CD4-positive, alpha-beta T cell treated with Interleukin-6 at 100 ng/mL for 8 hours (primary cell): ENCODE data around the gene CDC73.
"Not testable (repeated sequence)": the region's sequence is repeated elsewhere in the genome, so short reads cannot be mapped to it uniquely, and the experiment has no call there.

Experiments
- DNase-seq: peaks from one replicate; pipeline ENCODE4 v3.0.0-alpha.2; 2020; ENCODE audit warnings: mixed read lengths, low spot score

The CDC73 gene

GRCh38 chr1:193114485-193115095 lies 7.2 kb upstream of the CDC73 start:
- no peak for DNase-seq

- no peak for DNase-seq
Measured at GRCh38 chr1:193115629-193116227, 6.1 kb upstream of the CDC73 start.

- not testable (repeated sequence) for DNase-seq
Measured at GRCh38 chr1:193117167-193117566, 4.7 kb upstream of the CDC73 start.

GRCh38 chr1:193118194-193118593 lies 3.6 kb upstream of the CDC73 start:
- no peak for DNase-seq

GRCh38 chr1:193118803-193119730 lies 2.8 kb upstream of the CDC73 start:
- DNase-seq: no peak

GRCh38 chr1:193120604-193121166 lies 1.1 kb upstream of the CDC73 start:
- no peak for DNase-seq

- DNase-seq: no peak
Measured at GRCh38 chr1:193123751-193124150, 1.9 kb downstream of the CDC73 start.

GRCh38 chr1:193125369-193125768 lies 3.5 kb downstream of the CDC73 start:
- no peak for DNase-seq

GRCh38 chr1:193131266-193131860 lies 9.5 kb downstream of the CDC73 start:
- no peak for DNase-seq

GRCh38 chr1:193140254-193140653 lies 18.4 kb downstream of the CDC73 start:
- no peak for DNase-seq

GRCh38 chr1:193141804-193142203 lies 20.0 kb downstream of the CDC73 start:
- no peak for DNase-seq

- DNase-seq: no peak
Measured at GRCh38 chr1:193142409-193142808, 20.6 kb downstream of the CDC73 start.

- no peak for DNase-seq
Measured at GRCh38 chr1:193143285-193143684, 21.5 kb downstream of the CDC73 start.

GRCh38 chr1:193144361-193144938 lies 22.6 kb downstream of the CDC73 start:
- no peak for DNase-seq

GRCh38 chr1:193144999-193145398 lies 23.2 kb downstream of the CDC73 start:
- DNase-seq: no peak

GRCh38 chr1:193156117-193156821 lies 34.4 kb downstream of the CDC73 start:
- no peak for DNase-seq

- no peak for DNase-seq
Measured at GRCh38 chr1:193156822-193157142, 35.0 kb downstream of the CDC73 start.

- DNase-seq: no peak
Measured at GRCh38 chr1:193157360-193157759, 35.5 kb downstream of the CDC73 start.

- DNase-seq: no peak
Measured at GRCh38 chr1:193176113-193176512, 54.3 kb downstream of the CDC73 start.

- DNase-seq: no peak
Measured at GRCh38 chr1:193176788-193177187, 55.0 kb downstream of the CDC73 start.

- DNase-seq: no peak
Measured at GRCh38 chr1:193179094-193179493, 57.3 kb downstream of the CDC73 start.
